ENCODE data around the gene KCNH6.

The KCNH6 gene

DNA sequence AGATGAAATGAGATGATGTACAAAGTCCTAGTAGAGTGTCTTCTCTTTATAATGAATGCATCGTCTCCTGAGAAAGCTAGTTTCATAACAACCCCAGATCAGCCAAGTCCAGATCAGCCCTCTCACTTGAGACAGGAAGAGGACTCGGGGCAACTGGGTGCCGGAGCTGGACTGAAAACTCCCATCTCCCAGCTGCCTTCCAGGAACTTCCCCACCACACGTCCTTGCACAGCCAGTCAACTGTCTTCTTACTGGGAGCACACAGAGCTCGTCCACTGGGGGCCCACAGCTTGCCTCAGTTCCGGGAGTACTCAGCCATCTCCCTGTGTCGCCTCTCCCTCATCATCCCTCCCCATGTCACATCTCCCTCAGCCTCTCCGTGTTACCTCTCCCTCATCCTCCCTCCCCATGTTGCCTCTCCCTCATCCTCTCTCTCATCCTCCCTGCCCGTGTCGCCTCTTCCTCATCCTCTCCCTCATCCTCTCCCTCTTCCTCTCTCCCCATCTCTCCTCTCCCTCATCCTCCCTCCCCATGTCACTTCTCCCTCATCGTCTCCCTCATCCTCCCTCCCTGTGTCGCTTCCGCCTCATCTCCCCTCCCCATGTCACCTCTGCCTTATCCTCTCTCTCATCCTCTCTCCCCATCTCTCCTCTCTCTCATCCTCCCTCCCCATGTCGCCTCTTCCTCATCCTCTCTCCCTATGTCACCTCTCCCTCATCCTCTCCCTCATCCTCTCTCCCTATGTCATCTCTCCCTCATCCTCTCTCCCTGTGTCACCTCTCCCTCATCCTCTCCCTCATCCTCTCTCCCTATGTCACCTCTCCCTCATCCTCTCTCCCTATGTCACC is 22.4 kb upstream of the KCNH6 start:
- DNase-seq, result no peak
- in situ Hi-C loops (cut with HindIII; ENCODE audit: low pct_ligation_motif_present, low pct_unique_long_range_greater_than_20kb, low sequenced_read_pairs), result no loop called here

DNA sequence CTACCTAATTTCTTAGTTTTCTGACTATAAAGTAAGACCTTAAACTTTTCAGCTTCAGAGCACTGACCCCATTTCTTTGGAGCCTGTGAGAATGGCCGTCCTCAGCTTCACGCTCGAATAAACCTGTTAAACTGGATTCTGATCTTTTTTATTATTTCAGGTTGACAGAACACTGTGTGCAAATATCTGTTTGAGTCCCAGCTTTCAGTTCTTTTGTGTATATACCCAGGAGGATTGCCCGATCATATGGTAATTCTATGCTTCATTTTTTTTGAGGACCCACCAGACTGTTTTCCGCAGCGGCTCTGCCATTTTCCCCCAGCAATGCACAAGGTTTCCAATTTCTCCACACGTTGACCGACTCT is 19.8 kb upstream of the KCNH6 start:
- DNase-seq, result no peak
- in situ Hi-C loops (cut with HindIII; ENCODE audit: low pct_ligation_motif_present, low pct_unique_long_range_greater_than_20kb, low sequenced_read_pairs), result no loop called here

GRCh38 chr17:63504261-63504660 is 18.9 kb upstream of the KCNH6 start:
- no peak for DNase-seq
- in situ Hi-C loops (cut with HindIII; ENCODE audit: low pct_ligation_motif_present, low pct_unique_long_range_greater_than_20kb, low sequenced_read_pairs), result no loop called here

DNA sequence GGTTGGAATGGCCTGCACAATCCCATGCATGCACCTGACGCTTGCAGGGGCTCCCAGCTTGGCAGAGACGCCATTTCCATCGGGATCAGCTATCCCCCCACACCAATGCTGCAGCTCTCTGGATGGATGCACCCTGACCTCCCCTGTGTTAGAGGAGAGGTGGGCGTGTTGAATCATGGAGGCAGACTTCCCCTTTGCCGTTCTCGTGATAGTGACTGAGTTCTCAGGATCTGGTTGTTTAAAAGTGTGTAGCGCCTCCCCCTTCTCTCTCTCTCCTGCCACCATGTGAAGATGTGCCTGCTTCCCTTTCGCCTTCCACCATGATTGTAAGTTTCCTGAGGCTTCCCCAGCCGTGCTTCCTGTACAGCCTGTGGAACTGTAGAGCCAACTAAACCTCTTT is 17.8 kb upstream of the KCNH6 start:
- in situ Hi-C loops (cut with HindIII; ENCODE audit: low pct_ligation_motif_present, low pct_unique_long_range_greater_than_20kb, low sequenced_read_pairs), result no loop called here
- no peak for DNase-seq

DNA sequence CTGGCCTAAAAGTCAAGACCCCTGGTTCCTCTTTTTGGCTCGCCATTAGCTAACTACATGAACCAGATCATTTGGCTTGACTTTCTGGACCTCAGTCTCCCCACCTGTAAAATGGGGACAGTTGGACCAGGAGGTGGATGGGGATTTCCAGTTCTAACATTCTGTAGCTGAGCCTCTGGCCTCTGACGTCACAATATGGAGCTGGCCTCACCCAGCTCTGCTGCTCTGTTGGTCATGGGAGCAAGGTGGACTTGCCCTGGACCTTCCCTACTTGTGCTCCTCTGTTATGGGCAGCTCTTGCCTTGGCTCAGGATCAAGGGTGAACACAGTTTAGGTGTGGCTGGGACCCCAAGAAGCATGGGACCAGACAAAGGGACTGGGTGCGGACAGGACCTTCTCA is 16.5 kb upstream of the KCNH6 start:
- no peak for DNase-seq
- in situ Hi-C loops (cut with HindIII; ENCODE audit: low pct_ligation_motif_present, low pct_unique_long_range_greater_than_20kb, low sequenced_read_pairs), result no loop called here

- in situ Hi-C loops (cut with HindIII; ENCODE audit: low pct_ligation_motif_present, low pct_unique_long_range_greater_than_20kb, low sequenced_read_pairs), result no loop called here
- no peak for DNase-seq
Observed at GRCh38 chr17:63511331-63511730, 11.8 kb upstream of the KCNH6 start.

GRCh38 chr17:63512388-63512787 is 10.8 kb upstream of the KCNH6 start:
- no peak for DNase-seq
- in situ Hi-C loops (cut with HindIII; ENCODE audit: low pct_ligation_motif_present, low pct_unique_long_range_greater_than_20kb, low sequenced_read_pairs), result no loop called here

- in situ Hi-C loops (cut with HindIII; ENCODE audit: low pct_ligation_motif_present, low pct_unique_long_range_greater_than_20kb, low sequenced_read_pairs), result no loop called here
- no peak for DNase-seq
Observed at GRCh38 chr17:63512896-63513644, 10.1 kb upstream of the KCNH6 start.

GRCh38 chr17:63514477-63514876 is 8.7 kb upstream of the KCNH6 start:
- DNase-seq, result no peak
- in situ Hi-C loops (cut with HindIII; ENCODE audit: low pct_ligation_motif_present, low pct_unique_long_range_greater_than_20kb, low sequenced_read_pairs), result no loop called here

- no peak for DNase-seq
- in situ Hi-C loops (cut with HindIII; ENCODE audit: low pct_ligation_motif_present, low pct_unique_long_range_greater_than_20kb, low sequenced_read_pairs), result no loop called here
Observed at GRCh38 chr17:63514974-63515373, 8.2 kb upstream of the KCNH6 start.

DNA sequence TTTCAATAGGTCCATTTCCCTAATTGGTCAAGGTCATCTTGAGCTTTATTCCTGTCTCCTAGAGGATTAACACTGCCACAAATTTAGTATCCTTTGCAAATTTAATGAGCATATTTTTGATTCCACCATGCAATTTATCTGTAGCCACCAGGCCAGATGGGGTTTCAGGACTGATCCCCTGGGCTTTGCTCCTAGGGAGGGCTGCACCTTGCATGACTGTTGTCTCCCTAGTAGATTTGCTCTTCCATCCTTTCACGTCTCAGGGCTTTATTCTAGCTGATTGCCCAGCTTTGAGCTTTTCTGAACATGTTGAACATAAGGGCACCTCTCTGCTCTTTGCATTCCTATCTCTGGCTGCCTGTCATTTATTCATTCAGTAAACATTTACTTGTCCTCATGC is 7.7 kb upstream of the KCNH6 start:
- DNase-seq, result no peak
- in situ Hi-C loops (cut with HindIII; ENCODE audit: low pct_ligation_motif_present, low pct_unique_long_range_greater_than_20kb, low sequenced_read_pairs), result no loop called here

- DNase-seq, result peak; percentile 42
- in situ Hi-C loops (cut with HindIII; ENCODE audit: low pct_ligation_motif_present, low pct_unique_long_range_greater_than_20kb, low sequenced_read_pairs), result no loop called here
Observed at GRCh38 chr17:63516910-63517824, 6.0 kb upstream of the KCNH6 start.

- no peak for DNase-seq
- in situ Hi-C loops (cut with HindIII; ENCODE audit: low pct_ligation_motif_present, low pct_unique_long_range_greater_than_20kb, low sequenced_read_pairs), result no loop called here
Observed at GRCh38 chr17:63517825-63518534, 5.2 kb upstream of the KCNH6 start.

GRCh38 chr17:63519116-63519881 is 3.9 kb upstream of the KCNH6 start:
- no peak for DNase-seq
- in situ Hi-C loops (cut with HindIII; ENCODE audit: low pct_ligation_motif_present, low pct_unique_long_range_greater_than_20kb, low sequenced_read_pairs), result no loop called here

- in situ Hi-C loops (cut with HindIII; ENCODE audit: low pct_ligation_motif_present, low pct_unique_long_range_greater_than_20kb, low sequenced_read_pairs), result no loop called here
- peak; percentile 56 for DNase-seq
Observed at GRCh38 chr17:63519972-63520882, 2.9 kb upstream of the KCNH6 start.

- in situ Hi-C loops (cut with HindIII; ENCODE audit: low pct_ligation_motif_present, low pct_unique_long_range_greater_than_20kb, low sequenced_read_pairs), result no loop called here
Observed at GRCh38 chr17:63524051-63524450, 893 bp downstream of the KCNH6 start.

More at GRCh38 chr17:63524051-63524450, 893 bp downstream of the KCNH6 start:
- no peak for DNase-seq

Measured in ACHN (cell line).